ENCODE results near the gene MAGEB5.
"Not testable (repeated sequence)": the region's sequence is repeated elsewhere in the genome, so short reads cannot be mapped to it uniquely, and the experiment has no call there.

MAGEB5 gene

GRCh38 chrX:26215869-26216268 lies at the start of gene MAGEB5:
TSS of gene MAGEB5 (plus strand) at chrX:26216169. CDS start at chrX:26217302, 1,133 bp downstream.
- DNase-seq (ENCODE audit: low read depth in 2 of 2) = no peak

GRCh38 chrX:26192204-26192603 lies 23.8 kb upstream of the MAGEB5 start, which contains the start of gene MAGEB6:
TSS of gene MAGEB6 (plus strand) at chrX:26192440. CDS start at chrX:26193847, 1,407 bp downstream.
- no peak for DNase-seq (ENCODE audit: low read depth in 2 of 2)

- DNase-seq (ENCODE audit: low read depth in 2 of 2) = no peak
Measured at GRCh38 chrX:26203561-26203960, 12.4 kb upstream of the MAGEB5 start.

- DNase-seq (ENCODE audit: low read depth in 2 of 2) = not testable (repeated sequence)
Measured at GRCh38 chrX:26204717-26205116, 11.3 kb upstream of the MAGEB5 start.

- DNase-seq (ENCODE audit: low read depth in 2 of 2) = no peak
Measured at GRCh38 chrX:26208012-26208411, 8.0 kb upstream of the MAGEB5 start.

- DNase-seq (ENCODE audit: low read depth in 2 of 2) = no peak
Measured at GRCh38 chrX:26219351-26219750, 3.4 kb downstream of the MAGEB5 start.

GRCh38 chrX:26234177-26234576 lies 18.2 kb downstream of the MAGEB5 start:
- DNase-seq (ENCODE audit: low read depth in 2 of 2) = no peak

GRCh38 chrX:26253526-26253925 lies 37.6 kb downstream of the MAGEB5 start:
- no peak for DNase-seq (ENCODE audit: low read depth in 2 of 2)

GRCh38 chrX:26254436-26254835 lies 38.5 kb downstream of the MAGEB5 start:
- DNase-seq (ENCODE audit: low read depth in 2 of 2) = no peak

- no peak for DNase-seq (ENCODE audit: low read depth in 2 of 2)
Measured at GRCh38 chrX:26262121-26262523, 46.2 kb downstream of the MAGEB5 start.
